Measurements from ENCODE around the gene OR10A6.

DNA sequence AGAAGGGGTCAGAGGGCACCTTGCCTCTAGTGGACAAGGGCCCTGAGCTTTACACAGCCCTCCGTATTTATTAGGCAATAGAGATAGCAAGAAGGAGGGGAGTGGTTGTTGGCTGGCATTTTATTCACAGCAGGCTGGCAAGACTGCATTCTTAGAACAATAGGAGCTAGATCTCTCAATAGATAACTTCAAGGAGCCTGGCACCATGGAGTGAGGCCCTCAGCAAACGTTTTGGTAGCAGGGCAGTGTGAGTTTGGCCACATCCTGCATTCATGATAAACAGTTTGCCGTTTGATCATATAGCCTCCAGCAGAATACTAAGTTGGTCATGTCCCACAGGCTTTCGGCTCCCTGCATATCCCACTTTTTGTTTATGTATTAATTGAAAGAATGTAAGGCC is 31.6 kb downstream of the OR10A6 start:
- TF ChIP-seq NFIC (IDR thresholded peaks at IDR 0.05) (no peak), ZBTB7A (IDR thresholded peaks at IDR 0.05; ENCODE audit: low read depth) (no peak), TAF1 (IDR thresholded peaks at IDR 0.05; ENCODE audit: low read depth) (no peak), EP300 (IDR thresholded peaks at IDR 0.05; ENCODE audit: borderline replicate concordance) (no peak), EGR1 (IDR thresholded peaks at IDR 0.05) (no peak), TCF12 (IDR thresholded peaks at IDR 0.05; ENCODE audit: low read depth) (no peak), CEBPB (IDR thresholded peaks at IDR 0.05) (no peak), YY1 (IDR thresholded peaks at IDR 0.05; ENCODE audit: low read depth) (no peak), RAD21 (IDR thresholded peaks at IDR 0.05; ENCODE audit: low read depth) (no peak)
- TF ChIP-seq, protein P1, sequence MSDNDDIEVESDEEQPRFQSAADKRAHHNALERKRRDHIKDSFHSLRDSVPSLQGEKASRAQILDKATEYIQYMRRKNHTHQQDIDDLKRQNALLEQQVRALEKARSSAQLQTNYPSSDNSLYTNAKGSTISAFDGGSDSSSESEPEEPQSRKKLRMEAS (IDR thresholded peaks at IDR 0.05), result no peak
